PFSK-1 (cell line): ENCODE data around the gene KCNJ1.

ENCODE experiments used
- POLR2AphosphoS5 ChIP-seq: IDR thresholded peaks from 2 replicates; pipeline ENCODE4 v1.6.1; 2012; ENCODE audit warnings: low read depth, mild to moderate bottlenecking, control low read depth, low read length, moderate library complexity
- REST ChIP-seq, 2 experiments: IDR thresholded peaks; 2 replicates each; pipeline versions ENCODE4 v1.6.1 to v1.8.0; 2011 to 2012; ENCODE audit warnings: low read depth in 2 of 2, low read length in 2 of 2, control low read depth in 1 of 2, inconsistent platforms in 1 of 2, mild to moderate bottlenecking in 1 of 2, moderate library complexity in 1 of 2; ENCODE audit not compliant: insufficient read depth in 1 of 2
- SIN3A ChIP-seq: IDR thresholded peaks from 2 replicates; pipeline ENCODE4 v1.6.1; 2012; ENCODE audit warnings: mild to moderate bottlenecking, low read length, moderate library complexity, borderline replicate concordance; ENCODE audit not compliant: insufficient read depth
- TAF1 ChIP-seq: IDR thresholded peaks from 2 replicates; pipeline ENCODE4 v1.6.1; 2012; ENCODE audit warnings: low read length, control low read depth, borderline replicate concordance; ENCODE audit not compliant: insufficient read depth

- TF ChIP-seq POLR2AphosphoS5 (no peak), REST (IDR thresholded peaks at IDR 0.05; ENCODE audit: insufficient read depth in 1 of 2, low read depth in 2 of 2, low read length in 2 of 2) (no peak), TAF1 (no peak), SIN3A (no peak)
Measured at GRCh38 chr11:128802358-128802981, 64.6 kb downstream of the KCNJ1 start.
